HepG2 (cell line): ENCODE data around the gene SCAMP3. TPM values are rescaled to one million over a fixed set of nuclear protein-coding genes. Genes with fewer than 3 reads are reported as not detected.

Experiments used
- FOSL1 ChIP-seq: sonication (generic); formaldehyde crosslinking; IDR thresholded peaks from 2 replicates; pipeline ENCODE4 v1.9.0; 2021; ENCODE audit warnings: missing genetic modification reagents, borderline replicate concordance
- FOXJ3 ChIP-seq: sonication (generic); formaldehyde crosslinking; IDR thresholded peaks from 2 replicates; pipeline ENCODE4 v1.4.0; 2020; ENCODE audit warnings: missing genetic modification reagents, mild to moderate bottlenecking, borderline replicate concordance
- HDAC2 ChIP-seq: sonication (generic); formaldehyde crosslinking; IDR thresholded peaks from 2 replicates; pipeline ENCODE4 v1.4.0; 2020; ENCODE audit warnings: missing genetic modification reagents
- HOXA7 ChIP-seq: sonication (generic); formaldehyde crosslinking; IDR thresholded peaks from 2 replicates; pipeline ENCODE4 v1.8.1; 2022; ENCODE audit warnings: mild to moderate bottlenecking, missing genetic modification reagents, moderate library complexity
- MTF2 ChIP-seq: sonication (generic); formaldehyde crosslinking; IDR thresholded peaks from 2 replicates; pipeline ENCODE4 v1.5.0; 2020; ENCODE audit warnings: missing genetic modification reagents, borderline replicate concordance
- NFE2 ChIP-seq: sonication (generic); formaldehyde crosslinking; IDR thresholded peaks from 2 replicates; pipeline ENCODE4 v1.4.0; 2020; ENCODE audit warnings: missing genetic modification reagents
- RFX5 ChIP-seq: IDR thresholded peaks from 2 replicates; pipeline ENCODE4 v1.6.1; 2011; ENCODE audit warnings: low read depth, low read length, improper control_type of control experiment
- SIN3A ChIP-seq: IDR thresholded peaks from 2 replicates; pipeline ENCODE4 v1.6.1; 2011; ENCODE audit warnings: low read depth, mild to moderate bottlenecking, control low read depth, low read length, borderline replicate concordance
- SMARCC2 ChIP-seq: fragments of 450-650 bp; IDR thresholded peaks from 2 replicates; pipeline ENCODE4 v1.6.1; 2017; ENCODE audit warnings: antibody characterized with exemption, mild to moderate bottlenecking
- TGIF2 ChIP-seq: IDR thresholded peaks from 2 replicates; pipeline ENCODE4 v1.6.1; 2016; ENCODE audit warnings: control low read depth, missing compliant biosample characterization
- ZNF431 ChIP-seq: sonication (generic); formaldehyde crosslinking; IDR thresholded peaks from 2 replicates; pipeline ENCODE4 v1.9.0; 2022; ENCODE audit warnings: missing genetic modification reagents, low read depth, mild to moderate bottlenecking, borderline replicate concordance
- ZNF570 ChIP-seq: sonication (generic); formaldehyde crosslinking; IDR thresholded peaks from 2 replicates; pipeline ENCODE4 v1.4.0; 2020; ENCODE audit warnings: mild to moderate bottlenecking, missing genetic modification reagents, borderline replicate concordance
- polyA plus RNA-seq, 8 experiments: library from polyadenylated mRNA; depleted of rRNA in 3 of 8; stranded (reverse) in 7 of 8; unstranded in 1 of 8; fragments of >200 nt; fragmentation: Illumina TruSeq in 4 of 8; extraction: Trizol in 4 of 8; gene quantifications; 2 replicates each; pipeline versions ENCODE4 v1.2.1 to v1.2.3, GENCODE V29; 2011 to 2016; ENCODE audit warnings: low read depth in 4 of 8, missing spikeins in 1 of 8, mixed read lengths in 1 of 8; ENCODE audit not compliant: insufficient read depth in 1 of 8
- total RNA-seq, 5 experiments: library from RNA; depleted of rRNA; stranded (reverse); fragments of >200 nt; fragmentation: Illumina TruSeq; extraction: Trizol; gene quantifications; 2 replicates each; pipeline ENCODE4 v1.2.3, GENCODE V29; 2016; ENCODE audit warnings: low read depth in 1 of 5
- TF ChIP-seq, protein P1 (sequence below): IDR thresholded peaks from 2 replicates; pipeline ENCODE4 v1.6.1; 2018; ENCODE audit warnings: missing genetic modification reagents, mild to moderate bottlenecking, missing compliant biosample characterization
- TF ChIP-seq, protein P2 (sequence below): sonication (generic); formaldehyde crosslinking; IDR thresholded peaks from 2 replicates; pipeline ENCODE4 v1.4.0; 2020; ENCODE audit warnings: mild to moderate bottlenecking, low read depth, missing genetic modification reagents
- TF ChIP-seq, protein P3 (sequence below), 2 experiments: sonication (generic) in 1 of 2; formaldehyde crosslinking in 1 of 2; IDR thresholded peaks; 2 replicates each; pipeline versions ENCODE4 v1.5.1 to v1.6.1; 2011 to 2020; ENCODE audit warnings: borderline replicate concordance in 1 of 2, low read depth in 1 of 2, low read length in 1 of 2, mild to moderate bottlenecking in 1 of 2, missing genetic modification reagents in 1 of 2, moderate library complexity in 1 of 2
- TF ChIP-seq, protein P4 (sequence below): sonication (generic); formaldehyde crosslinking; IDR thresholded peaks from 2 replicates; pipeline ENCODE4 v1.5.0; 2020; ENCODE audit warnings: mild to moderate bottlenecking, missing genetic modification reagents
- TF ChIP-seq, protein P5 (sequence below): sonication (generic); formaldehyde crosslinking; IDR thresholded peaks from 2 replicates; pipeline ENCODE4 v1.8.0; 2022; ENCODE audit warnings: mild to moderate bottlenecking, missing genetic modification reagents; ENCODE audit not compliant: insufficient replicate concordance
- TF ChIP-seq, protein P6 (sequence below): sonication (generic); formaldehyde crosslinking; IDR thresholded peaks from 2 replicates; pipeline ENCODE4 v1.8.1; 2023; ENCODE audit warnings: mild to moderate bottlenecking, missing genetic modification reagents

SCAMP3 gene
- total and polyA plus RNA-seq, 2 of the 13 experiments (the other 11 are each of a cell fraction or from before 2014, with no cell fraction given): 46.8 to 83.3 TPM

DNA sequence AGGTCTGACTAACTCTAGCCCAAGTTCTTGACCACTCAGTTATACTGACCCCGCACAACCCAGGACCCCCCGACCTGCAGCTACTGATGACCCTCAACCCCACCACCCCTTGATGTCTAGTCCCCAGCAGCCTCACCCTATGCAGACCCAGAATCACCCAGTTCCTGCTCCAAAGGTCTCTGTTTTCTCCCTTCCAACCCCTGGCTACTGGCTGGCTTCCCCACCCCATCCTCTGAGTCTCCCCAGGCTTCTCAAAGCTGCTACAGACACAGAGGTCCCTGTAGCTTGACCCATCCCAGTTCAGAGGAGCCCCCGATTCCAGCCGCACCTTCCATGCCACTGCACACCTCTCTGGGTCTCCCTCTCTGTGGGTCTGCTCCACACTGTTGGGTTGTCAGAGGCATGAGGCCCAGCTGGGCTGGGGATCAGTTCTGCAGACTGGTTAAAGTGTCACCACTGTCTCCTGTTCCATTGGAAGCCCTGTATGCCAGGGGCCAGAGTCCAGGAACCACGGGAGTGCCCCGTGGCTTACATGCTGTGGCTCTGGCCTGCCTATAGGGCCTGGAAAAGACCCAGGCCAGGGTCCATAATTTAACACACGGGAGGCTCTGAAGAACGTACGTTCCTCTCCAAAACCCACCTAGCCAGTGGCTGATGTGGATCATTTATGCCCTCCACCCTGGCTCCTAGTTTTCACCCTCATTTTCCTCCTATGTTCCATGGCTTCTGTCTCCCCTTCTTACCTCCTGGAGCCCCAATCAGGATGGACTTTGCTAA is 38.6 kb upstream of the SCAMP3 start (continued):
- TF ChIP-seq FOSL1 (CRISPR knock-in tag) (no peak), SIN3A (peak; percentile 78; the same call in 1 of the 2 replicates), SMARCC2 (no peak), HOXA7 (CRISPR knock-in tag) (no peak), ZNF431 (peak; percentile 92; the same call in 1 of the 2 replicates), MTF2 (no peak), RFX5 (no peak), FOXJ3 (CRISPR knock-in tag) (no peak), HDAC2 (peak; percentile 91), TGIF2 (CRISPR knock-in tag) (peak; percentile 90), NFE2 (CRISPR knock-in tag) (no peak), ZNF570 (CRISPR knock-in tag) (no peak)
- TF ChIP-seq, protein P1, sequence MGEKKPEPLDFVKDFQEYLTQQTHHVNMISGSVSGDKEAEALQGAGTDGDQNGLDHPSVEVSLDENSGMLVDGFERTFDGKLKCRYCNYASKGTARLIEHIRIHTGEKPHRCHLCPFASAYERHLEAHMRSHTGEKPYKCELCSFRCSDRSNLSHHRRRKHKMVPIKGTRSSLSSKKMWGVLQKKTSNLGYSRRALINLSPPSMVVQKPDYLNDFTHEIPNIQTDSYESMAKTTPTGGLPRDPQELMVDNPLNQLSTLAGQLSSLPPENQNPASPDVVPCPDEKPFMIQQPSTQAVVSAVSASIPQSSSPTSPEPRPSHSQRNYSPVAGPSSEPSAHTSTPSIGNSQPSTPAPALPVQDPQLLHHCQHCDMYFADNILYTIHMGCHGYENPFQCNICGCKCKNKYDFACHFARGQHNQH (CRISPR knock-in tag): peak; percentile 92
- TF ChIP-seq, protein P2, sequence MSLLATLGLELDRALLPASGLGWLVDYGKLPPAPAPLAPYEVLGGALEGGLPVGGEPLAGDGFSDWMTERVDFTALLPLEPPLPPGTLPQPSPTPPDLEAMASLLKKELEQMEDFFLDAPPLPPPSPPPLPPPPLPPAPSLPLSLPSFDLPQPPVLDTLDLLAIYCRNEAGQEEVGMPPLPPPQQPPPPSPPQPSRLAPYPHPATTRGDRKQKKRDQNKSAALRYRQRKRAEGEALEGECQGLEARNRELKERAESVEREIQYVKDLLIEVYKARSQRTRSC (CRISPR knock-in tag): peak; percentile 92; the same call in 1 of the 2 replicates
- TF ChIP-seq, protein P3, sequence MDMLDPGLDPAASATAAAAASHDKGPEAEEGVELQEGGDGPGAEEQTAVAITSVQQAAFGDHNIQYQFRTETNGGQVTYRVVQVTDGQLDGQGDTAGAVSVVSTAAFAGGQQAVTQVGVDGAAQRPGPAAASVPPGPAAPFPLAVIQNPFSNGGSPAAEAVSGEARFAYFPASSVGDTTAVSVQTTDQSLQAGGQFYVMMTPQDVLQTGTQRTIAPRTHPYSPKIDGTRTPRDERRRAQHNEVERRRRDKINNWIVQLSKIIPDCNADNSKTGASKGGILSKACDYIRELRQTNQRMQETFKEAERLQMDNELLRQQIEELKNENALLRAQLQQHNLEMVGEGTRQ (IDR thresholded peaks at IDR 0.05; ENCODE audit: low read depth, low read length): no peak
- TF ChIP-seq, protein P3 (CRISPR knock-in tag; IDR thresholded peaks at IDR 0.05; ENCODE audit: borderline replicate concordance): no peak
- TF ChIP-seq, protein P4, sequence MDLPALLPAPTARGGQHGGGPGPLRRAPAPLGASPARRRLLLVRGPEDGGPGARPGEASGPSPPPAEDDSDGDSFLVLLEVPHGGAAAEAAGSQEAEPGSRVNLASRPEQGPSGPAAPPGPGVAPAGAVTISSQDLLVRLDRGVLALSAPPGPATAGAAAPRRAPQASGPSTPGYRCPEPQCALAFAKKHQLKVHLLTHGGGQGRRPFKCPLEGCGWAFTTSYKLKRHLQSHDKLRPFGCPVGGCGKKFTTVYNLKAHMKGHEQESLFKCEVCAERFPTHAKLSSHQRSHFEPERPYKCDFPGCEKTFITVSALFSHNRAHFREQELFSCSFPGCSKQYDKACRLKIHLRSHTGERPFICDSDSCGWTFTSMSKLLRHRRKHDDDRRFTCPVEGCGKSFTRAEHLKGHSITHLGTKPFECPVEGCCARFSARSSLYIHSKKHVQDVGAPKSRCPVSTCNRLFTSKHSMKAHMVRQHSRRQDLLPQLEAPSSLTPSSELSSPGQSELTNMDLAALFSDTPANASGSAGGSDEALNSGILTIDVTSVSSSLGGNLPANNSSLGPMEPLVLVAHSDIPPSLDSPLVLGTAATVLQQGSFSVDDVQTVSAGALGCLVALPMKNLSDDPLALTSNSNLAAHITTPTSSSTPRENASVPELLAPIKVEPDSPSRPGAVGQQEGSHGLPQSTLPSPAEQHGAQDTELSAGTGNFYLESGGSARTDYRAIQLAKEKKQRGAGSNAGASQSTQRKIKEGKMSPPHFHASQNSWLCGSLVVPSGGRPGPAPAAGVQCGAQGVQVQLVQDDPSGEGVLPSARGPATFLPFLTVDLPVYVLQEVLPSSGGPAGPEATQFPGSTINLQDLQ (CRISPR knock-in tag): peak; percentile 39; the same call in 1 of the 2 replicates
- TF ChIP-seq, protein P5, sequence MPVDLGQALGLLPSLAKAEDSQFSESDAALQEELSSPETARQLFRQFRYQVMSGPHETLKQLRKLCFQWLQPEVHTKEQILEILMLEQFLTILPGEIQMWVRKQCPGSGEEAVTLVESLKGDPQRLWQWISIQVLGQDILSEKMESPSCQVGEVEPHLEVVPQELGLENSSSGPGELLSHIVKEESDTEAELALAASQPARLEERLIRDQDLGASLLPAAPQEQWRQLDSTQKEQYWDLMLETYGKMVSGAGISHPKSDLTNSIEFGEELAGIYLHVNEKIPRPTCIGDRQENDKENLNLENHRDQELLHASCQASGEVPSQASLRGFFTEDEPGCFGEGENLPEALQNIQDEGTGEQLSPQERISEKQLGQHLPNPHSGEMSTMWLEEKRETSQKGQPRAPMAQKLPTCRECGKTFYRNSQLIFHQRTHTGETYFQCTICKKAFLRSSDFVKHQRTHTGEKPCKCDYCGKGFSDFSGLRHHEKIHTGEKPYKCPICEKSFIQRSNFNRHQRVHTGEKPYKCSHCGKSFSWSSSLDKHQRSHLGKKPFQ: peak; percentile 83
- TF ChIP-seq, protein P6, sequence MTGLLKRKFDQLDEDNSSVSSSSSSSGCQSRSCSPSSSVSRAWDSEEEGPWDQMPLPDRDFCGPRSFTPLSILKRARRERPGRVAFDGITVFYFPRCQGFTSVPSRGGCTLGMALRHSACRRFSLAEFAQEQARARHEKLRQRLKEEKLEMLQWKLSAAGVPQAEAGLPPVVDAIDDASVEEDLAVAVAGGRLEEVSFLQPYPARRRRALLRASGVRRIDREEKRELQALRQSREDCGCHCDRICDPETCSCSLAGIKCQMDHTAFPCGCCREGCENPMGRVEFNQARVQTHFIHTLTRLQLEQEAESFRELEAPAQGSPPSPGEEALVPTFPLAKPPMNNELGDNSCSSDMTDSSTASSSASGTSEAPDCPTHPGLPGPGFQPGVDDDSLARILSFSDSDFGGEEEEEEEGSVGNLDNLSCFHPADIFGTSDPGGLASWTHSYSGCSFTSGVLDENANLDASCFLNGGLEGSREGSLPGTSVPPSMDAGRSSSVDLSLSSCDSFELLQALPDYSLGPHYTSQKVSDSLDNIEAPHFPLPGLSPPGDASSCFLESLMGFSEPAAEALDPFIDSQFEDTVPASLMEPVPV (CRISPR knock-in tag): no peak
